MM.1S (cell line): ENCODE results near the gene CCSER2.
"Not testable (repeated sequence)": the region's sequence is repeated elsewhere in the genome, so short reads cannot be mapped to it uniquely, and the experiment has no call there.

ENCODE experiments used
- DNase-seq: peaks from one replicate; pipeline ENCODE4 v3.0.0-alpha.2; 2015
- H2AFZ ChIP-seq: fragments of 300-600 bp; sonication (generic); 2 replicates; pipeline ENCODE4 v1.6.0; 2016; ENCODE audit warnings: antibody characterized with exemption, low read length
- H3F3A ChIP-seq: fragments of 300-600 bp; sonication (generic); 2 replicates; pipeline ENCODE4 v1.6.1; 2016; ENCODE audit warnings: mild to moderate bottlenecking, antibody characterized with exemption, low read length, moderate library complexity, mixed read lengths; ENCODE audit not compliant: insufficient read depth
- H3K27ac ChIP-seq: fragments of 300-600 bp; sonication (generic); 2 replicates; pipeline ENCODE4 v1.5.1; 2016; ENCODE audit warnings: mild to moderate bottlenecking, low read length
- H3K27me3 ChIP-seq: fragments of 300-600 bp; sonication (generic); replicated peaks from 2 replicates; pipeline ENCODE4 v1.6.0; 2016; ENCODE audit warnings: low read length; ENCODE audit not compliant: insufficient read depth
- H3K36me3 ChIP-seq: fragments of 300-600 bp; sonication (generic); replicated peaks from 2 replicates; pipeline ENCODE4 v1.6.1; 2016; ENCODE audit warnings: mild to moderate bottlenecking, low read length, mixed read lengths; ENCODE audit not compliant: insufficient read depth
- H3K4me1 ChIP-seq: fragments of 300-600 bp; sonication (generic); 2 replicates; pipeline ENCODE4 v1.6.1; 2016; ENCODE audit warnings: low read length, mixed read lengths
- H3K4me2 ChIP-seq: fragments of 300-600 bp; sonication (generic); 2 replicates; pipeline ENCODE4 v1.6.0; 2016; ENCODE audit warnings: low read depth, low read length
- H3K4me3 ChIP-seq: fragments of 300-600 bp; sonication (generic); 2 replicates; pipeline ENCODE4 v1.5.1; 2016; ENCODE audit warnings: low read length, mixed read lengths
- H3K79me2 ChIP-seq: fragments of 300-600 bp; sonication (generic); 2 replicates; pipeline ENCODE4 v1.6.1; 2016; ENCODE audit warnings: mixed run types, low read length, mixed read lengths
- H3K9ac ChIP-seq: fragments of 300-600 bp; sonication (generic); 2 replicates; pipeline ENCODE4 v1.6.1; 2016; ENCODE audit warnings: low read length, mixed read lengths
- H3K9me2 ChIP-seq: fragments of 300-600 bp; sonication (generic); replicated peaks from 2 replicates; pipeline ENCODE4 v1.6.1; 2016; ENCODE audit warnings: mild to moderate bottlenecking, low read length, mixed read lengths; ENCODE audit not compliant: insufficient read depth
- H3K9me3 ChIP-seq: fragments of 300-600 bp; sonication (generic); replicated peaks from 2 replicates; pipeline ENCODE4 v1.6.1; 2016; ENCODE audit warnings: mild to moderate bottlenecking, low read length, mixed read lengths; ENCODE audit not compliant: insufficient read depth
- H4K20me1 ChIP-seq: fragments of 300-600 bp; sonication (generic); 2 replicates; pipeline ENCODE4 v1.6.1; 2016; ENCODE audit warnings: mild to moderate bottlenecking, low read length, moderate library complexity, mixed read lengths; ENCODE audit not compliant: insufficient read depth
- CTCF ChIP-seq: fragments of 300-600 bp; sonication (generic); IDR thresholded peaks from 2 replicates; pipeline ENCODE4 v1.5.1; 2016; ENCODE audit warnings: antibody characterized with exemption, low read length, mixed read lengths
- EZH2 ChIP-seq: fragments of 300-600 bp; sonication (generic); optimal IDR thresholded peaks from 2 replicates; pipeline ENCODE3; 2017; ENCODE audit warnings: low read depth, mild to moderate bottlenecking, antibody characterized with exemption, low read length, mixed read lengths
- EZH2phosphoT487 ChIP-seq: fragments of 300-600 bp; sonication (generic); IDR thresholded peaks from 2 replicates; pipeline ENCODE4 v1.6.1; 2018; ENCODE audit warnings: antibody characterized with exemption, low read length

Gene CCSER2

GRCh38 chr10:84407388-84408049, 79.1 kb downstream of the CCSER2 start:
- Histone ChIP-seq H2AFZ (no peak overlapping the region), H3K9ac (no peak overlapping the region), H3K4me3 (no peak overlapping the region), H3K4me2 (no peak overlapping the region), H3F3A (no peaks in the 10 kb centered on the region), H3K27ac (no peak overlapping the region), H3K79me2 (no peaks in the 10 kb centered on the region), H3K36me3 (no peaks in the 10 kb centered on the region), H4K20me1 (no peaks in the 10 kb centered on the region), H3K9me3 (no peaks in the 10 kb centered on the region), H3K9me2 (no peaks in the 10 kb centered on the region), H3K4me1 (peaks cover 1% of the 10 kb centered on the region; the same call in 1 of the 2 replicates), H3K27me3 (no peaks in the 10 kb centered on the region)
- DNase-seq: no peak
- TF ChIP-seq CTCF (no peak), EZH2phosphoT487 (no peak), EZH2 (no peak)

GRCh38 chr10:84412482-84412881, 84.1 kb downstream of the CCSER2 start:
- no peaks in the 10 kb centered on the region for H3K27me3 ChIP-seq

GRCh38 chr10:84414110-84414509, 85.7 kb downstream of the CCSER2 start:
- not testable (repeated sequence) for H3K9me3 ChIP-seq, H4K20me1 ChIP-seq, H3K4me1 ChIP-seq, DNase-seq, H3K4me2 ChIP-seq, H3K36me3 ChIP-seq, H2AFZ ChIP-seq, H3K27me3 ChIP-seq, H3K79me2 ChIP-seq, H3K27ac ChIP-seq, H3K9ac ChIP-seq, H3K9me2 ChIP-seq, H3F3A ChIP-seq, H3K4me3 ChIP-seq

More at GRCh38 chr10:84412482-84412881, 84.1 kb downstream of the CCSER2 start:
- Histone ChIP-seq H3K4me1 (no peaks in the 10 kb centered on the region), H3K79me2 (peaks cover 4% of the 10 kb centered on the region; the same call in 1 of the 2 replicates), H3K9me2 (no peaks in the 10 kb centered on the region), H4K20me1 (no peaks in the 10 kb centered on the region), H2AFZ (no peak overlapping the region), H3K4me3 (no peak overlapping the region), H3K27ac (no peak overlapping the region), H3F3A (no peaks in the 10 kb centered on the region), H3K9me3 (no peaks in the 10 kb centered on the region), H3K4me2 (no peak overlapping the region), H3K36me3 (no peaks in the 10 kb centered on the region), H3K9ac (no peak overlapping the region)
- no peak for TF ChIP-seq EZH2
- TF ChIP-seq CTCF: no peak
- no peak for DNase-seq

GRCh38 chr10:84415539-84416244, 87.3 kb downstream of the CCSER2 start:
- Histone ChIP-seq H3K36me3 (no peaks in the 10 kb centered on the region), H3K4me1 (no peaks in the 10 kb centered on the region), H3K9me3 (no peaks in the 10 kb centered on the region), H3K79me2 (peaks cover 4% of the 10 kb centered on the region; the same call in 1 of the 2 replicates), H3K9ac (no peak overlapping the region), H3F3A (no peaks in the 10 kb centered on the region), H3K4me2 (no peak overlapping the region), H2AFZ (no peak overlapping the region), H4K20me1 (no peaks in the 10 kb centered on the region), H3K4me3 (no peak overlapping the region), H3K9me2 (no peaks in the 10 kb centered on the region), H3K27me3 (no peaks in the 10 kb centered on the region), H3K27ac (no peak overlapping the region)
- DNase-seq: no peak
- TF ChIP-seq EZH2phosphoT487: no peak
- no peak for TF ChIP-seq EZH2
- TF ChIP-seq CTCF: no peak
